Testis (tissue), 3 donors: ENCODE data around the gene PACSIN1. TPM values are rescaled to one million over a fixed set of nuclear protein-coding genes. Genes with fewer than 3 reads are reported as not detected.

Experiments used
- DNase-seq: peaks from one replicate; pipeline ENCODE4 v3.0.0-alpha.2; 2019
- H3K27ac ChIP-seq, 2 donors: fragments of 200-600 bp; sonication (generic); one replicate each; pipeline ENCODE4 v1.5.1; 2019
- H3K27me3 ChIP-seq: fragments of 200-600 bp; sonication (generic); one replicate; pipeline ENCODE4 v1.5.1; 2019
- H3K36me3 ChIP-seq: fragments of 200-600 bp; sonication (generic); one replicate; pipeline ENCODE4 v1.5.1; 2017; ENCODE audit warnings: low read depth; ENCODE audit errors: missing control alignments
- H3K4me1 ChIP-seq: fragments of 200-600 bp; sonication (generic); one replicate; pipeline ENCODE4 v1.5.1; 2019
- H3K4me3 ChIP-seq, 2 donors: fragments of 200-600 bp; sonication (generic); one replicate each; pipeline ENCODE4 v1.5.1; 2017 to 2019
- H3K9me3 ChIP-seq: fragments of 200-600 bp; sonication (generic); one replicate; pipeline ENCODE4 v1.5.1; 2017
- POLR2A ChIP-seq: fragments of 450-650 bp; IDR thresholded peaks from one replicate; pipeline ENCODE4 v1.6.1; 2017; ENCODE audit warnings: antibody characterized with exemption, mild to moderate bottlenecking, moderate library complexity
- WGBS, 2 donors: methylation state at CpG; one replicate each; pipeline ENCODE4 v1.1.5; 2018; 5-methylcytosine and 5-hydroxymethylcytosine counted together
- intact Hi-C: fragments of 100-400 bp; cut with DNase I; formaldehyde crosslinking; loops from one replicate; pipeline ENCODE4 v1.15.1; 2023; ENCODE audit warnings: low total_unique reads
- polyA plus RNA-seq: library from polyadenylated mRNA; stranded (reverse); fragments of 350-450 nt; fragmentation: Illumina TruSeq; extraction: RNeasy Lipid Tissue Mini Kit (QIAGEN cat#74804); gene quantifications from one replicate; pipeline ENCODE4 v1.2.3, GENCODE V29; 2014; ENCODE audit warnings: low read depth, low replicate concordance; ENCODE audit not compliant: insufficient read depth
- total RNA-seq, 2 donors: library from RNA; depleted of rRNA; stranded (reverse); fragments of >200 nt; gene quantifications; one replicate each; pipeline ENCODE4 v1.2.3, GENCODE V29; 2016
- TF ChIP-seq, protein P1 (sequence below), 3 experiments: fragments of 450-650 bp in 2 of 3; fragments of 200-600 bp in 1 of 3; sonication (generic) in 1 of 3; IDR thresholded peaks; one replicate each; pipeline ENCODE4 v1.5.1; 2016 to 2019; ENCODE audit warnings: antibody characterized with exemption in 3 of 3, mild to moderate bottlenecking in 2 of 3, moderate library complexity in 1 of 3

PACSIN1 gene
- total and polyA plus RNA-seq, 3 donors from 2014 or later = 2.1 to 3.1 (median 2.5) TPM

GRCh38 chr6:34514112-34514511 lies 48.2 kb downstream of the PACSIN1 start:
- no peaks in the 10 kb centered on the region for H3K27me3 ChIP-seq
- no peak overlapping the region for H3K4me3 ChIP-seq
- no peaks in the 10 kb centered on the region for H3K9me3 ChIP-seq
- peaks cover 7% of the 10 kb centered on the region for H3K4me1 ChIP-seq
- no peak overlapping the region for H3K27ac ChIP-seq
- no peak for DNase-seq
- WGBS, 2 donors = 86 to 93% methylated on average over 7 to 8 of the region's 8 CpGs
- intact Hi-C loops = no loop called here
- TF ChIP-seq, protein P1, sequence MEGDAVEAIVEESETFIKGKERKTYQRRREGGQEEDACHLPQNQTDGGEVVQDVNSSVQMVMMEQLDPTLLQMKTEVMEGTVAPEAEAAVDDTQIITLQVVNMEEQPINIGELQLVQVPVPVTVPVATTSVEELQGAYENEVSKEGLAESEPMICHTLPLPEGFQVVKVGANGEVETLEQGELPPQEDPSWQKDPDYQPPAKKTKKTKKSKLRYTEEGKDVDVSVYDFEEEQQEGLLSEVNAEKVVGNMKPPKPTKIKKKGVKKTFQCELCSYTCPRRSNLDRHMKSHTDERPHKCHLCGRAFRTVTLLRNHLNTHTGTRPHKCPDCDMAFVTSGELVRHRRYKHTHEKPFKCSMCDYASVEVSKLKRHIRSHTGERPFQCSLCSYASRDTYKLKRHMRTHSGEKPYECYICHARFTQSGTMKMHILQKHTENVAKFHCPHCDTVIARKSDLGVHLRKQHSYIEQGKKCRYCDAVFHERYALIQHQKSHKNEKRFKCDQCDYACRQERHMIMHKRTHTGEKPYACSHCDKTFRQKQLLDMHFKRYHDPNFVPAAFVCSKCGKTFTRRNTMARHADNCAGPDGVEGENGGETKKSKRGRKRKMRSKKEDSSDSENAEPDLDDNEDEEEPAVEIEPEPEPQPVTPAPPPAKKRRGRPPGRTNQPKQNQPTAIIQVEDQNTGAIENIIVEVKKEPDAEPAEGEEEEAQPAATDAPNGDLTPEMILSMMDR (IDR thresholded peaks at IDR 0.05) = no peak
- TF ChIP-seq POLR2A = no peak
- H3K36me3 ChIP-seq = no peaks in the 10 kb centered on the region

DNA sequence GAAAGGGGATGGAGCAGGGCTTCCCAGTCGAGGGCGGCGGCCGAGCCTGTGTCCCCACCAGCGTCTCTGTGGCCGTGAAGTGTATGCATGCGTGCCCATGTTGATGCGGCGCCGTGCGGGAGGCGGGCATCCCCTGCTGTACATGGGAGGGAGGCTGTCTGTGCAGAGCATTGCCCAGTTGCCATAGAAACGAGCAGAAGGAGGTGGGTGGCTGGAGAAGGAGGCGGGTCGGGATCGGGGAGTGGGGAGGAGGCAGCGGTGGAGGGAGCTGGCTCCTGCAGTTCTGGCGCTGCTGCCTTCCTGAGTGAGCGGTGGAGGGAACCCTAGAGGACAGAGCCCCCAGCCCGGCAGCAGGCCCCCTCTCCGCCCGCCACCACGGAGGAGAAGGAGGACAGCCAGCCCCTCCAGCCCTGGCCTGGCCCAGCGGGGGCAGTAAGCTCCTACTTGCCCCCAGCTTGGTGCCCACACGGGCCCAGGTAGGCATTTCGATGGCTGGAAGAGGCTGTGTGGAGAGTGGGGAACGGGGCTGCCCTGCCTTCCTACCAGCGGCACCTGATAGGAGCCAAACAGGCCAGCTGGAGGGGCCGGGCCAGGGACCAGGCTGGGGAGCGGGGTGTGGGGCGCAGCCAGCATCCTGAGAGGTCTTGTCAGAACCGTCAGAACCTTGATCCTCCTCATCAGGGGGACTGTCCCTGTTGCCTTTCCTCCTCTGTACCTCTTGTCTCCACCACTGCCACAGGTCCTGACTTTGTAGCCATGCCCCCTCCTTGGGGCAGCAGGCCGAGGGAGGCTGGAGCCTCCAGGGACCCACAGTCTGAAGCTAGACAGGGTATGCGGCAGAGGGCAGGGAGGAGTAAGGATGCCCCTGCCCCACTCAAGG lies 49.0 kb downstream of the PACSIN1 start:
- H3K4me3 ChIP-seq = no peak overlapping the region

GRCh38 chr6:34515473-34516387 lies 49.9 kb downstream of the PACSIN1 start:
- 90 to 92% methylated on average over 6 to 13 of the region's 13 CpGs for WGBS, 2 donors
- intact Hi-C loops = no loop called here

More for the DNA sequence above, 49.0 kb downstream of the PACSIN1 start:
- Histone ChIP-seq H3K4me1 (peaks cover 7% of the 10 kb centered on the region), H3K9me3 (no peaks in the 10 kb centered on the region), H3K36me3 (no peaks in the 10 kb centered on the region), H3K27me3 (no peaks in the 10 kb centered on the region), H3K27ac (no peak overlapping the region)
- peak; percentile 80 for DNase-seq
- intact Hi-C loops = no loop called here
- TF ChIP-seq POLR2A = no peak
- TF ChIP-seq, protein P1 (IDR thresholded peaks at IDR 0.05) = no peak
- 38 to 45% methylated on average over 27 to 33 of the region's 34 CpGs for WGBS, 2 donors

GRCh38 chr6:34516391-34517324 lies 50.8 kb downstream of the PACSIN1 start:
- Histone ChIP-seq H3K4me3 (no peak overlapping the region), H3K9me3 (no peaks in the 10 kb centered on the region), H3K27ac (no peak overlapping the region), H3K27me3 (no peaks in the 10 kb centered on the region), H3K36me3 (no peaks in the 10 kb centered on the region), H3K4me1 (peaks cover 7% of the 10 kb centered on the region)
- 89 to 90% methylated on average over 17 to 22 of the region's 22 CpGs for WGBS, 2 donors
- TF ChIP-seq, protein P1 (IDR thresholded peaks at IDR 0.05) = no peak
- no peak for TF ChIP-seq POLR2A
- intact Hi-C loops = no loop called here
- no peak for DNase-seq

More at GRCh38 chr6:34515473-34516387, 49.9 kb downstream of the PACSIN1 start:
- Histone ChIP-seq H3K4me1 (peaks cover 7% of the 10 kb centered on the region), H3K9me3 (no peaks in the 10 kb centered on the region), H3K4me3 (no peak overlapping the region), H3K36me3 (no peaks in the 10 kb centered on the region), H3K27ac (no peak overlapping the region), H3K27me3 (no peaks in the 10 kb centered on the region)
- no peak for DNase-seq
- TF ChIP-seq, protein P1 (IDR thresholded peaks at IDR 0.05) = no peak
- TF ChIP-seq POLR2A = no peak
